Uterus (tissue), 2 donors: ENCODE measurements around the gene CERS6.

Experiments
- CTCF ChIP-seq, 4 experiments: fragments of 200-600 bp in 2 of 4; fragments of 450-650 bp in 2 of 4; sonication (generic) in 2 of 4; IDR thresholded peaks; one replicate each; pipeline ENCODE4 v1.5.1; 2016 to 2019; ENCODE audit warnings: antibody characterized with exemption in 4 of 4, mild to moderate bottlenecking in 2 of 4, moderate library complexity in 1 of 4
- POLR2A ChIP-seq, 2 donors: fragments of 450-650 bp; IDR thresholded peaks; one replicate each; pipeline ENCODE4 v1.6.1; 2016; ENCODE audit warnings: antibody characterized with exemption in 2 of 2, mild to moderate bottlenecking in 1 of 2, moderate library complexity in 1 of 2

- TF ChIP-seq CTCF (IDR thresholded peaks at IDR 0.05) (no peak), POLR2A (IDR thresholded peaks at IDR 0.05) (no peak)
Measured at GRCh38 chr2:168712053-168712452, 256.0 kb downstream of the CERS6 start.
